Stromal cell of bone marrow (primary cell): Measurements from ENCODE around the gene CCDC70.
"Not testable (repeated sequence)": the region's sequence is repeated elsewhere in the genome, so short reads cannot be mapped to it uniquely, and the experiment has no call there.

Experiments used
- DNase-seq: peaks from one replicate; pipeline ENCODE4 v3.0.0-alpha.2; 2012; ENCODE audit warnings: low read depth

CCDC70 gene

GRCh38 chr13:51861723-51862300 is at the start of gene CCDC70:
Gene CCDC70, plus strand, starts transcription at chr13:51861969. Its CDS starts 3,443 bp downstream, at chr13:51865412.
- no peak for DNase-seq

GRCh38 chr13:51814071-51814470 is 47.7 kb upstream of the CCDC70 start:
- DNase-seq = no peak

- DNase-seq = no peak
Observed at GRCh38 chr13:51814825-51815650, 46.7 kb upstream of the CCDC70 start.

GRCh38 chr13:51815848-51816247 is 45.9 kb upstream of the CCDC70 start:
- no peak for DNase-seq

GRCh38 chr13:51816604-51817249 is 45.0 kb upstream of the CCDC70 start:
- no peak for DNase-seq

GRCh38 chr13:51817717-51818116 is 44.1 kb upstream of the CCDC70 start:
- no peak for DNase-seq

- no peak for DNase-seq
Observed at GRCh38 chr13:51818276-51818675, 43.5 kb upstream of the CCDC70 start.

GRCh38 chr13:51818781-51819511 is 42.8 kb upstream of the CCDC70 start:
- no peak for DNase-seq

- no peak for DNase-seq
Observed at GRCh38 chr13:51819544-51819943, 42.2 kb upstream of the CCDC70 start.

- no peak for DNase-seq
Observed at GRCh38 chr13:51820016-51820597, 41.7 kb upstream of the CCDC70 start.

- DNase-seq = no peak
Observed at GRCh38 chr13:51821606-51822005, 40.2 kb upstream of the CCDC70 start.

- no peak for DNase-seq
Observed at GRCh38 chr13:51822106-51822815, 39.5 kb upstream of the CCDC70 start.

- no peak for DNase-seq
Observed at GRCh38 chr13:51823359-51823758, 38.4 kb upstream of the CCDC70 start.

- no peak for DNase-seq
Observed at GRCh38 chr13:51823863-51824262, 37.9 kb upstream of the CCDC70 start.

GRCh38 chr13:51824712-51825111 is 37.1 kb upstream of the CCDC70 start:
- DNase-seq = not testable (repeated sequence)

- no peak for DNase-seq
Observed at GRCh38 chr13:51825165-51825592, 36.6 kb upstream of the CCDC70 start.

- DNase-seq = no peak
Observed at GRCh38 chr13:51825681-51826254, 36.0 kb upstream of the CCDC70 start.

GRCh38 chr13:51826606-51827005 is 35.2 kb upstream of the CCDC70 start:
- DNase-seq = no peak

GRCh38 chr13:51827254-51827653 is 34.5 kb upstream of the CCDC70 start:
- DNase-seq = no peak

GRCh38 chr13:51828730-51829567 is 32.8 kb upstream of the CCDC70 start:
- DNase-seq = no peak
